Upper lobe of left lung (tissue), 4 donors: ENCODE data around the gene ARHGEF12.

Experiments
- POLR2A ChIP-seq, 4 donors: fragments of 450-650 bp; IDR thresholded peaks; one replicate each; pipeline ENCODE4 v1.5.1; 2016 to 2017; ENCODE audit warnings: antibody characterized with exemption in 4 of 4, mild to moderate bottlenecking in 2 of 4
- POLR2AphosphoS5 ChIP-seq, 2 donors: sonication (generic); formaldehyde crosslinking; IDR thresholded peaks; one replicate each; pipeline ENCODE4 v1.5.1; 2017; ENCODE audit warnings: antibody characterized with exemption in 2 of 2
- TF ChIP-seq, protein P1 (sequence below), 6 experiments: fragments of 450-650 bp in 4 of 6; fragments of 200-600 bp in 2 of 6; sonication (generic) in 2 of 6; IDR thresholded peaks; one replicate each; pipeline ENCODE4 v1.5.1; 2016 to 2019; ENCODE audit warnings: antibody characterized with exemption in 6 of 6

DNA sequence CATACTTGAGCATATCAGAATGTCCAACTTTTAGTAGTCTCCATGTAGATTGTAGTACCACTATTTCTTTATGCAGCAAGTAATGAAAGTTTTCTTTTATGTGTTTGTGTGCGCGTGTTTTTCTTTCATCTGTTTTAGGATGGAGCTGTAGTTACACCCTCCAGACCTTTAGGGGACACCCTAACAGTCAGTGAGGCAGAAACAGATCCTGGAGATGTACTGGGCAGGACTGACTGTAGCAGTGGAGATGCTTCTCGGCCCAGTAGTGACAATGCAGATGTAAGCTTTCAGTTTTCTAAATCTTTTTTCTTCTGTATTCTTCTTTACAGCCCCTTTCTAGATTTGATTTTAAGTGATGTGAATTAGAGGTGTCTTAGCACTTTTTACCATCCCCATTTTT, 95.4 kb downstream of the ARHGEF12 start:
- TF ChIP-seq, protein P1, sequence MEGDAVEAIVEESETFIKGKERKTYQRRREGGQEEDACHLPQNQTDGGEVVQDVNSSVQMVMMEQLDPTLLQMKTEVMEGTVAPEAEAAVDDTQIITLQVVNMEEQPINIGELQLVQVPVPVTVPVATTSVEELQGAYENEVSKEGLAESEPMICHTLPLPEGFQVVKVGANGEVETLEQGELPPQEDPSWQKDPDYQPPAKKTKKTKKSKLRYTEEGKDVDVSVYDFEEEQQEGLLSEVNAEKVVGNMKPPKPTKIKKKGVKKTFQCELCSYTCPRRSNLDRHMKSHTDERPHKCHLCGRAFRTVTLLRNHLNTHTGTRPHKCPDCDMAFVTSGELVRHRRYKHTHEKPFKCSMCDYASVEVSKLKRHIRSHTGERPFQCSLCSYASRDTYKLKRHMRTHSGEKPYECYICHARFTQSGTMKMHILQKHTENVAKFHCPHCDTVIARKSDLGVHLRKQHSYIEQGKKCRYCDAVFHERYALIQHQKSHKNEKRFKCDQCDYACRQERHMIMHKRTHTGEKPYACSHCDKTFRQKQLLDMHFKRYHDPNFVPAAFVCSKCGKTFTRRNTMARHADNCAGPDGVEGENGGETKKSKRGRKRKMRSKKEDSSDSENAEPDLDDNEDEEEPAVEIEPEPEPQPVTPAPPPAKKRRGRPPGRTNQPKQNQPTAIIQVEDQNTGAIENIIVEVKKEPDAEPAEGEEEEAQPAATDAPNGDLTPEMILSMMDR (IDR thresholded peaks at IDR 0.05) = peak in 1 of 6 experiments; percentile 12
- TF ChIP-seq POLR2A (IDR thresholded peaks at IDR 0.05) (no peak), POLR2AphosphoS5 (IDR thresholded peaks at IDR 0.05) (no peak)
